IMR-90 (cell line): ENCODE results near the gene TAGLN2. TPM values are rescaled to one million over a fixed set of nuclear protein-coding genes. Genes with fewer than 3 reads are reported as not detected.

Experiments
- ATAC-seq: fragments of 200-7000 bp; cut with Tn5 transposase; 2 replicates; pipeline ENCODE4 v1.9.1; 2020; ENCODE audit warnings: low read depth, mild to moderate bottlenecking, moderate library complexity
- BruUV-seq: library from RNA; stranded (reverse); fragments of 400-500 nt; replicated peaks from 2 replicates; lab custom pipeline; 2021; lab: Mats Ljungman, UMichigan
- CTCF ChIA-PET: fragments of 300-600 bp; formaldehyde crosslinking; extraction: SDS; loops from one replicate; lab custom pipeline; 2021; ENCODE audit warnings: antibody characterized with exemption; lab: Yijun Ruan, JAX
- POLR2A ChIA-PET: fragments of 300-600 bp; sonication (Branson Sonifier 250); formaldehyde crosslinking; loops from one replicate; lab custom pipeline; 2022; ENCODE audit warnings: antibody characterized with exemption; ENCODE audit not compliant: unreplicated experiment; lab: Charles Lee
- DNase-seq: peaks from one replicate; pipeline ENCODE4 v3.0.0; 2013
- H2AFZ ChIP-seq: replicated peaks from 2 replicates; pipeline ENCODE3; 2013; ENCODE audit warnings: low read length, mild to moderate bottlenecking; ENCODE audit not compliant: poor library complexity
- H2AK5ac ChIP-seq: 2 replicates; pipeline ENCODE4 v1.6.1; 2013; ENCODE audit warnings: low read depth, low read length, inconsistent platforms
- H2AK9ac ChIP-seq: replicated peaks from 2 replicates; pipeline ENCODE3; 2013; ENCODE audit warnings: mild to moderate bottlenecking, low read depth, low read length, moderate library complexity; ENCODE audit not compliant: poor library complexity
- H2BK120ac ChIP-seq: 2 replicates; pipeline ENCODE4 v1.6.1; 2013; ENCODE audit warnings: low read depth, low read length, inconsistent platforms
- H2BK15ac ChIP-seq: 3 replicates; pipeline ENCODE4 v1.6.1; 2013; ENCODE audit warnings: low read depth, low read length, inconsistent platforms
- H2BK20ac ChIP-seq: 2 replicates; pipeline ENCODE4 v1.6.1; 2013; ENCODE audit warnings: low read depth, mild to moderate bottlenecking, inconsistent platforms, low read length, moderate library complexity
- H2BK5ac ChIP-seq: 2 replicates; pipeline ENCODE4 v1.6.1; 2013; ENCODE audit warnings: mild to moderate bottlenecking, low read depth, low read length, inconsistent platforms; ENCODE audit not compliant: poor library complexity, severe bottlenecking
- H3K14ac ChIP-seq: replicated peaks from 2 replicates; pipeline ENCODE4 v1.6.1; 2013; ENCODE audit warnings: low read depth, low read length, inconsistent platforms
- H3K18ac ChIP-seq: 2 replicates; pipeline ENCODE4 v1.6.1; 2013; ENCODE audit warnings: low read depth, low read length, control low read depth
- H3K23ac ChIP-seq: 2 replicates; pipeline ENCODE4 v1.6.1; 2013; ENCODE audit warnings: low read depth, low read length, inconsistent platforms
- H3K27ac ChIP-seq: 2 replicates; pipeline ENCODE4 v1.5.1; 2013; ENCODE audit warnings: mild to moderate bottlenecking, control low read depth, low read length; ENCODE audit not compliant: insufficient read depth
- H3K27me3 ChIP-seq: 2 replicates; pipeline ENCODE4 v1.6.1; 2013; ENCODE audit warnings: low read length; ENCODE audit not compliant: control insufficient read depth, insufficient read depth
- H3K36me3 ChIP-seq: 2 replicates; pipeline ENCODE4 v1.6.1; 2013; ENCODE audit warnings: low read length, mixed read lengths; ENCODE audit not compliant: control insufficient read depth, insufficient read depth
- H3K4ac ChIP-seq: 2 replicates; pipeline ENCODE4 v1.6.1; 2013; ENCODE audit warnings: low read depth, low read length, inconsistent platforms
- H3K4me1 ChIP-seq: 2 replicates; pipeline ENCODE4 v1.6.1; 2013; ENCODE audit warnings: low read length, mixed read lengths; ENCODE audit not compliant: control insufficient read depth, insufficient read depth
- H3K4me2 ChIP-seq: 2 replicates; pipeline ENCODE4 v1.6.1; 2013; ENCODE audit warnings: low read depth, mild to moderate bottlenecking, control low read depth, low read length, moderate library complexity
- H3K4me3 ChIP-seq: 2 replicates; pipeline ENCODE4 v1.5.1; 2013; ENCODE audit warnings: low read depth, mild to moderate bottlenecking, control low read depth, low read length, moderate library complexity; ENCODE audit not compliant: insufficient read depth
- H3K56ac ChIP-seq: 2 replicates; pipeline ENCODE4 v1.6.1; 2013; ENCODE audit warnings: low read length, inconsistent platforms; ENCODE audit not compliant: insufficient read depth; ENCODE audit errors: extremely low read depth
- H3K79me1 ChIP-seq, 2 experiments: 2 replicates each; pipeline ENCODE4 v1.6.1; 2013; ENCODE audit warnings: low read length in 2 of 2, inconsistent platforms in 1 of 2, low read depth in 1 of 2
- H3K9ac ChIP-seq: 2 replicates; pipeline ENCODE4 v1.6.1; 2013; ENCODE audit warnings: low read depth, low read length, control low read depth
- H3K9me1 ChIP-seq: 2 replicates; pipeline ENCODE4 v1.6.1; 2013; ENCODE audit warnings: low read length, inconsistent platforms; ENCODE audit not compliant: insufficient read depth
- H3K9me3 ChIP-seq: 2 replicates; pipeline ENCODE4 v1.6.1; 2013; ENCODE audit warnings: low read length; ENCODE audit not compliant: control insufficient read depth, insufficient read depth
- H4K20me1 ChIP-seq: 2 replicates; pipeline ENCODE4 v1.6.1; 2013; ENCODE audit warnings: low read length, inconsistent platforms; ENCODE audit not compliant: insufficient read depth
- H4K5ac ChIP-seq: 2 replicates; pipeline ENCODE4 v1.6.1; 2013; ENCODE audit warnings: mild to moderate bottlenecking, low read depth, low read length, control low read depth
- H4K8ac ChIP-seq, 2 experiments: 2 replicates each; pipeline ENCODE4 v1.6.1; 2013; ENCODE audit warnings: low read depth in 2 of 2, low read length in 2 of 2, control low read depth in 1 of 2, inconsistent platforms in 1 of 2
- H4K91ac ChIP-seq: 2 replicates; pipeline ENCODE4 v1.6.1; 2013; ENCODE audit warnings: low read depth, low read length, inconsistent platforms; ENCODE audit not compliant: insufficient read depth
- CEBPB ChIP-seq: IDR thresholded peaks from 2 replicates; pipeline ENCODE4 v1.6.1; 2012; ENCODE audit warnings: low read depth, low read length, improper control_type of control experiment
- CHD1 ChIP-seq: IDR thresholded peaks from 2 replicates; pipeline ENCODE4 v1.6.1; 2012; ENCODE audit warnings: low read depth, low read length, improper control_type of control experiment
- ELK1 ChIP-seq: fragments of 150-350 bp; IDR thresholded peaks from 2 replicates; pipeline ENCODE4 v1.6.1; 2016; ENCODE audit warnings: low read depth, mild to moderate bottlenecking, low read length, moderate library complexity, borderline replicate concordance
- FOS ChIP-seq: fragments of 150-350 bp; IDR thresholded peaks from 2 replicates; pipeline ENCODE4 v1.6.1; 2016; ENCODE audit warnings: low read depth, low read length
- MXI1 ChIP-seq: IDR thresholded peaks from 2 replicates; pipeline ENCODE4 v1.6.1; 2012; ENCODE audit warnings: low read depth, mild to moderate bottlenecking, low read length, moderate library complexity, borderline replicate concordance
- NFE2L2 ChIP-seq: fragments of 150-350 bp; IDR thresholded peaks from 2 replicates; pipeline ENCODE4 v1.6.1; 2016; ENCODE audit warnings: low read depth, mild to moderate bottlenecking, low read length
- POLR2A ChIP-seq: IDR thresholded peaks from 2 replicates; pipeline ENCODE4 v1.6.1; 2012; ENCODE audit warnings: mild to moderate bottlenecking, low read depth, low read length
- RAD21 ChIP-seq: IDR thresholded peaks from 2 replicates; pipeline ENCODE4 v1.6.1; 2012; ENCODE audit warnings: low read length, improper control_type of control experiment
- RFX5 ChIP-seq: IDR thresholded peaks from 2 replicates; pipeline ENCODE4 v1.8.0; 2012; ENCODE audit warnings: low read depth, mild to moderate bottlenecking, low read length, moderate library complexity
- SMC3 ChIP-seq: fragments of 150-350 bp; IDR thresholded peaks from 2 replicates; pipeline ENCODE4 v1.6.1; 2016; ENCODE audit warnings: low read depth, mild to moderate bottlenecking, antibody characterized with exemption, low read length, moderate library complexity
- WGBS, 2 experiments: methylation state at CpG; one replicate each; pipeline versions ENCODE4 v1.1.5 to v1.1.7; 2013; ENCODE audit warnings: missing lambda C conversion rate in 2 of 2; ENCODE audit not compliant: insufficient read length in 1 of 2; ENCODE audit errors: extremely low coverage in 2 of 2; 5-methylcytosine and 5-hydroxymethylcytosine counted together
- dilution Hi-C: fragments of 300-500 bp; cut with HindIII; formaldehyde crosslinking; loops from one replicate; pipeline ENCODE4 v1.14.3; 2018; ENCODE audit warnings: low sequenced_read_pairs; ENCODE audit not compliant: unreplicated experiment
- in situ Hi-C: fragments of 300-500 bp; cut with MboI; formaldehyde crosslinking; loops from 3 replicates; pipeline ENCODE4 v1.14.3; 2019; ENCODE audit warnings: low sequenced_read_pairs, inconsistent platforms, mixed read lengths
- intact Hi-C: fragments of 100-400 bp; cut with micrococcal nuclease; formaldehyde crosslinking; loops from 2 replicates; pipeline ENCODE4 v1.10.0; 2022
- polyA plus RNA-seq, 3 experiments: library from polyadenylated mRNA; depleted of rRNA; stranded (reverse); fragments of >200 nt; gene quantifications; 2 replicates each; pipeline ENCODE4 v1.2.3, GENCODE V29; 2012; ENCODE audit warnings: low replicate concordance in 1 of 3
- total RNA-seq: library from RNA; depleted of rRNA; stranded (reverse); fragments of >200 nt; gene quantifications from 2 replicates; pipeline ENCODE4 v1.2.3, GENCODE V29; 2012
- TF ChIP-seq, protein P1 (sequence below): fragments of 150-350 bp; IDR thresholded peaks from 2 replicates; pipeline ENCODE4 v1.6.1; 2017; ENCODE audit warnings: mild to moderate bottlenecking, antibody characterized with exemption, low read length, low read depth

TAGLN2 gene
- total and polyA plus RNA-seq, 2 of the 4 experiments (the other 2 are of a cell fraction) = 440 to 634 TPM

DNA sequence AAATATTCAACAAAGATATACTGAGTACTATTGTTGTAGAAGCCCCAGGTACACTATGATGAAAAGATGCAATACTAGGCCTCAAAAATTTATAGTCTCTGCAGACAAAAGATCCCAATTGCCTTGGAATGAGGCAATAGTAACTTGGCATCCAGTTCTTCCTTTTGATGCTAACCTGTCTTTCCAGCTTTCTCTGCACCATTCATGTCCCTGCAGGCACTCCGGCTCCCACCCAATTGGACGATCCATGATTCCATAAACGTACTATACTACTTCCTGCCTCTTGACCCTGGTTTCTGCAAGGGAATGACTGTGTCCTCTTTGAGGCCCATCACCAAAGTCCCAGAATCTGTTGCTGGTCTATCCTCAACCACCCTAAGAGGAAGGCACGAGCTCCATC, 8.0 kb upstream of the TAGLN2 start:
- no peak overlapping the region for H4K8ac ChIP-seq
- TF ChIP-seq ELK1 (no peak), CHD1 (no peak), NFE2L2 (no peak), SMC3 (no peak), POLR2A (no peak), MXI1 (no peak), RFX5 (no peak), RAD21 (no peak), CEBPB (no peak), FOS (no peak)
- TF ChIP-seq, protein P1, sequence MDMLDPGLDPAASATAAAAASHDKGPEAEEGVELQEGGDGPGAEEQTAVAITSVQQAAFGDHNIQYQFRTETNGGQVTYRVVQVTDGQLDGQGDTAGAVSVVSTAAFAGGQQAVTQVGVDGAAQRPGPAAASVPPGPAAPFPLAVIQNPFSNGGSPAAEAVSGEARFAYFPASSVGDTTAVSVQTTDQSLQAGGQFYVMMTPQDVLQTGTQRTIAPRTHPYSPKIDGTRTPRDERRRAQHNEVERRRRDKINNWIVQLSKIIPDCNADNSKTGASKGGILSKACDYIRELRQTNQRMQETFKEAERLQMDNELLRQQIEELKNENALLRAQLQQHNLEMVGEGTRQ = no peak
- in situ Hi-C loops = loop anchor here (10.0 kb wide), 1 partner anchor 441 kb away; no protein-coding TSS in a partner anchor
- ATAC-seq (no peak), DNase-seq (no peak)
- no peak overlapping the region for H2BK5ac ChIP-seq
- CTCF ChIA-PET = interaction anchor here (2.7 kb wide), 1 partner anchor 74 kb away, joined by 15 read pairs; no protein-coding TSS in a partner anchor
- H3K27ac ChIP-seq = no peak overlapping the region
- no peaks in the 10 kb centered on the region for H3K79me1 ChIP-seq
- no peak overlapping the region for H3K4ac ChIP-seq
- dilution Hi-C loops = no loop called here
- no peak overlapping the region for H2AFZ ChIP-seq
- H3K18ac ChIP-seq = no peak overlapping the region
- no peak overlapping the region for H3K9ac ChIP-seq
- H3K9me1 ChIP-seq = no peaks in the 10 kb centered on the region
- H3K23ac ChIP-seq = no peak overlapping the region
- H2AK5ac ChIP-seq = no peak overlapping the region
- no peaks in the 10 kb centered on the region for H3K4me1 ChIP-seq
- H2BK20ac ChIP-seq = no peak overlapping the region
- no peak overlapping the region for H2BK15ac ChIP-seq
- WGBS, 2 experiments = 62% methylated on average over 3 of the region's 4 CpGs; no CpG with 5 or more reads in 1 of the 2 experiments
- peaks cover 16% of the 10 kb centered on the region; the same call in 1 of the 2 replicates for H3K27me3 ChIP-seq
- H3K36me3 ChIP-seq = no peaks in the 10 kb centered on the region
- H4K20me1 ChIP-seq = no peaks in the 10 kb centered on the region
- H3K4me2 ChIP-seq = no peak overlapping the region
- H3K4me3 ChIP-seq = no peak overlapping the region
- no peak overlapping the region for H3K56ac ChIP-seq
- intact Hi-C loops = no loop called here
- H4K91ac ChIP-seq = no peak overlapping the region
- POLR2A ChIA-PET = no interaction called here
- no peak overlapping the region for H2BK120ac ChIP-seq
- H3K14ac ChIP-seq = no peak overlapping the region
- H2AK9ac ChIP-seq = no peak overlapping the region
- H3K9me3 ChIP-seq = no peaks in the 10 kb centered on the region
- H4K5ac ChIP-seq = no peak overlapping the region
- BruUV-seq = no TSS peak
